SK-N-MC (cell line): Measurements from ENCODE around the gene ORM1.

Experiments
- EZH2 ChIP-seq: fragments of 200-600 bp; sonication (generic); IDR thresholded peaks from one replicate; pipeline ENCODE4 v1.6.1; 2017; ENCODE audit warnings: antibody characterized with exemption
- FOXP2 ChIP-seq: optimal IDR thresholded peaks from 2 replicates; pipeline ENCODE3; 2011; ENCODE audit warnings: mild to moderate bottlenecking, moderate library complexity; ENCODE audit not compliant: insufficient read depth; ENCODE audit errors: extremely low read length, control extremely low read depth

DNA sequence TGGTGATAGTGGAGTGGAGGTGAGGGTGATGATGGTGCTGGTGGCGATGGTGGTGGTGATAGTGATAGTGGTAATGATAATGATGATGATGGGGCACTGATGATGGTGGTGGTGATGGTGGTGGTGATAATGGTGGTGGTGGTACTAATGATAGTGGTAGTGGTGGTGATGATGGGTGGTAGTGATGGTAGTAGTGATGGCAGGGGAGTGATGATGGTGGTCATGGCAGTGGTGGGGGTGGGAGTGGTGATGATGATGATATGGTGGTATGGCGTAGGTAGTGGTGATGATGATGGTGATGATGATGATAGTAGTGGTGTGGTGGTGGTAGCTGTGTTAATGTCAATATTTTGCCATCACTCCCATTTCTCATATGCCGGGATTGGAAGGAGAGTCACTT, 44.5 kb upstream of the ORM1 start:
- TF ChIP-seq EZH2 (no peak), FOXP2 (no peak)
